Measurements from ENCODE around the gene PEPD. TPM values are rescaled to one million over a fixed set of nuclear protein-coding genes. Genes with fewer than 3 reads are reported as not detected.

Gene PEPD
- total and polyA plus RNA-seq, 4 donors: 37.3 to 211 (median 117) TPM

GRCh38 chr19:33524024-33524664, 2.6 kb upstream of the PEPD start:
- H3K9me3 ChIP-seq (ENCODE audit: control insufficient read depth in 4 of 4, low read length in 3 of 4): no peaks in the 10 kb centered on the region
- no peak overlapping the region for H3K9ac ChIP-seq (ENCODE audit: low read depth in 1 of 2, low read length in 2 of 2)
- H3K4me1 ChIP-seq (ENCODE audit: control insufficient read depth in 4 of 4, insufficient read depth in 4 of 4, low read length in 3 of 4): peaks cover 4 to 50% (median 31%) of the 10 kb centered on the region in 4 donors
- H3K4me3 ChIP-seq (ENCODE audit: low read depth in 1 of 3, low read length in 3 of 3): no peak overlapping the region
- H3K36me3 ChIP-seq (ENCODE audit: control insufficient read depth in 4 of 4, insufficient read depth in 3 of 4, low read depth in 1 of 4, low read length in 3 of 4): no peaks in the 10 kb centered on the region
- DNase-seq (ENCODE audit: low spot score): no peak
- WGBS: 53% methylated on average over 17 of the region's 17 CpGs
- no peaks in the 10 kb centered on the region for H3K27me3 ChIP-seq (ENCODE audit: control insufficient read depth in 4 of 4, insufficient read depth in 4 of 4, low read length in 3 of 4)
- TF ChIP-seq RAD21 (IDR thresholded peaks at IDR 0.05) (peak; percentile 19 to 44), RXRA (IDR thresholded peaks at IDR 0.05) (peak; percentile 65 to 76), GABPA (IDR thresholded peaks at IDR 0.05 in 1 of 2, conservative IDR thresholded peaks at IDR 0.05 in 1 of 2) (no peak)
- no peak overlapping the region for H3K27ac ChIP-seq (ENCODE audit: low read depth in 1 of 2, low read length in 2 of 2)

DNA sequence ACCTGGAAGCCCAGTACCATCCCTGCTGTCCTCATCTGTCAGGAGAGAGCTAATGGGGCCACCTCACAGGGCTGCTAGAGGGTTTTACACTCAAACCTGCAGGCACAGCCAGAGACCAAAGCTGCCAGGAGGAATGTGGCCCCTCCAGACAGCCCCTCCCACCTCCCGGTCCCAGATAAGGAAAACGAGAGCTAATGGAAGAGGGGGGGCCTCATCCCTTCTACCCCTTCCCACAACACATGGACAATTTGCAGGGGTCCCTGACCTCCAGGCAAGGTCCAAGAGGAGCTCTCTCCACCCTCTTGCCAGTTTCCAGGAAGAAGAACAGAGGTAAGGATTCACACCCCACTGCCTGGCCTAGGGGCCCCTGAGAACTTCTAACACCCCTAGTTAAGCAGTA, 1.6 kb upstream of the PEPD start:
- Histone ChIP-seq H3K27ac (ENCODE audit: low read depth in 1 of 2, low read length in 2 of 2) (no peak overlapping the region), H3K27me3 (ENCODE audit: control insufficient read depth in 4 of 4, insufficient read depth in 4 of 4, low read length in 3 of 4) (no peaks in the 10 kb centered on the region), H3K36me3 (ENCODE audit: control insufficient read depth in 4 of 4, insufficient read depth in 3 of 4, low read depth in 1 of 4, low read length in 3 of 4) (no peaks in the 10 kb centered on the region), H3K4me3 (ENCODE audit: low read depth in 1 of 3, low read length in 3 of 3) (no peak overlapping the region), H3K9ac (ENCODE audit: low read depth in 1 of 2, low read length in 2 of 2) (no peak overlapping the region), H3K9me3 (ENCODE audit: control insufficient read depth in 4 of 4, low read length in 3 of 4) (no peaks in the 10 kb centered on the region), H3K4me1 (ENCODE audit: control insufficient read depth in 4 of 4, insufficient read depth in 4 of 4, low read length in 3 of 4) (peaks cover 4 to 60% (median 40%) of the 10 kb centered on the region in 4 donors)
- WGBS: 89% methylated on average over 2 of the region's 2 CpGs
- DNase-seq (ENCODE audit: low spot score): no peak
- no peak for TF ChIP-seq CTCF (IDR thresholded peaks at IDR 0.05; ENCODE audit: low read depth, low read length, missing input control)
- no peak for TF ChIP-seq FOXA1 (IDR thresholded peaks at IDR 0.05)
- TF ChIP-seq TAF1 (conservative IDR thresholded peaks at IDR 0.05): no peak
- TF ChIP-seq GABPA (IDR thresholded peaks at IDR 0.05 in 1 of 2, conservative IDR thresholded peaks at IDR 0.05 in 1 of 2): no peak
- TF ChIP-seq HNF4A (conservative IDR thresholded peaks at IDR 0.05): no peak
- TF ChIP-seq, protein P1, sequence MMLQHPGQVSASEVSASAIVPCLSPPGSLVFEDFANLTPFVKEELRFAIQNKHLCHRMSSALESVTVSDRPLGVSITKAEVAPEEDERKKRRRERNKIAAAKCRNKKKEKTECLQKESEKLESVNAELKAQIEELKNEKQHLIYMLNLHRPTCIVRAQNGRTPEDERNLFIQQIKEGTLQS (IDR thresholded peaks at IDR 0.05): no peak
- no peak for TF ChIP-seq RAD21 (IDR thresholded peaks at IDR 0.05)
- no peak for TF ChIP-seq YY1 (IDR thresholded peaks at IDR 0.05)
- TF ChIP-seq FOXA2 (IDR thresholded peaks at IDR 0.05): no peak
- TF ChIP-seq SP1 (IDR thresholded peaks at IDR 0.05): no peak
- no peak for TF ChIP-seq EGR1 (IDR thresholded peaks at IDR 0.05; ENCODE audit: low read depth in 2 of 2)
- TF ChIP-seq, protein P2, sequence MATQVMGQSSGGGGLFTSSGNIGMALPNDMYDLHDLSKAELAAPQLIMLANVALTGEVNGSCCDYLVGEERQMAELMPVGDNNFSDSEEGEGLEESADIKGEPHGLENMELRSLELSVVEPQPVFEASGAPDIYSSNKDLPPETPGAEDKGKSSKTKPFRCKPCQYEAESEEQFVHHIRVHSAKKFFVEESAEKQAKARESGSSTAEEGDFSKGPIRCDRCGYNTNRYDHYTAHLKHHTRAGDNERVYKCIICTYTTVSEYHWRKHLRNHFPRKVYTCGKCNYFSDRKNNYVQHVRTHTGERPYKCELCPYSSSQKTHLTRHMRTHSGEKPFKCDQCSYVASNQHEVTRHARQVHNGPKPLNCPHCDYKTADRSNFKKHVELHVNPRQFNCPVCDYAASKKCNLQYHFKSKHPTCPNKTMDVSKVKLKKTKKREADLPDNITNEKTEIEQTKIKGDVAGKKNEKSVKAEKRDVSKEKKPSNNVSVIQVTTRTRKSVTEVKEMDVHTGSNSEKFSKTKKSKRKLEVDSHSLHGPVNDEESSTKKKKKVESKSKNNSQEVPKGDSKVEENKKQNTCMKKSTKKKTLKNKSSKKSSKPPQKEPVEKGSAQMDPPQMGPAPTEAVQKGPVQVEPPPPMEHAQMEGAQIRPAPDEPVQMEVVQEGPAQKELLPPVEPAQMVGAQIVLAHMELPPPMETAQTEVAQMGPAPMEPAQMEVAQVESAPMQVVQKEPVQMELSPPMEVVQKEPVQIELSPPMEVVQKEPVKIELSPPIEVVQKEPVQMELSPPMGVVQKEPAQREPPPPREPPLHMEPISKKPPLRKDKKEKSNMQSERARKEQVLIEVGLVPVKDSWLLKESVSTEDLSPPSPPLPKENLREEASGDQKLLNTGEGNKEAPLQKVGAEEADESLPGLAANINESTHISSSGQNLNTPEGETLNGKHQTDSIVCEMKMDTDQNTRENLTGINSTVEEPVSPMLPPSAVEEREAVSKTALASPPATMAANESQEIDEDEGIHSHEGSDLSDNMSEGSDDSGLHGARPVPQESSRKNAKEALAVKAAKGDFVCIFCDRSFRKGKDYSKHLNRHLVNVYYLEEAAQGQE (IDR thresholded peaks at IDR 0.05): no peak
- no peak for TF ChIP-seq HNF4G (IDR thresholded peaks at IDR 0.05)
- TF ChIP-seq ZBTB33 (IDR thresholded peaks at IDR 0.05): no peak
- no peak for TF ChIP-seq JUND (IDR thresholded peaks at IDR 0.05)
- no peak for TF ChIP-seq MAX (IDR thresholded peaks at IDR 0.05)
- no peak for TF ChIP-seq RXRA (IDR thresholded peaks at IDR 0.05)
- no peak for TF ChIP-seq NR2F2 (IDR thresholded peaks at IDR 0.05)

Data from liver (tissue), 9 donors.